CD8-positive, alpha-beta memory T cell (primary cell): ENCODE measurements around the gene BCAN. TPM values are rescaled to one million over a fixed set of nuclear protein-coding genes. Genes with fewer than 3 reads are reported as not detected.
A peak's percentile ranks its signal among the peaks of the same experiment; 100 is the strongest.

ENCODE experiments used
- CTCF ChIA-PET: fragments of 350-600 bp; sonication (Branson Sonifier 250); formaldehyde crosslinking; loops from one replicate; lab custom pipeline; 2021; ENCODE audit warnings: antibody characterized with exemption; lab: Charles Lee
- POLR2A ChIA-PET: fragments of 350-600 bp; sonication (Branson Sonifier 250); formaldehyde crosslinking; loops from one replicate; lab custom pipeline; 2021; ENCODE audit warnings: antibody characterized with exemption; lab: Charles Lee
- DNase-seq, 5 donors: peaks; one replicate each; pipeline versions ENCODE4 v3.0.0 to v3.0.0-alpha.2; 2020 to 2022; ENCODE audit warnings: mixed read lengths in 1 of 5
- H3K27ac ChIP-seq: one replicate; pipeline ENCODE4 v1.7.0; 2013; ENCODE audit warnings: low read depth, mild to moderate bottlenecking, low read length, moderate library complexity
- H3K27me3 ChIP-seq: 2 replicates; pipeline ENCODE4 v1.7.0; 2013; ENCODE audit warnings: low read length, mild to moderate bottlenecking; ENCODE audit not compliant: insufficient read depth, poor library complexity, severe bottlenecking
- H3K36me3 ChIP-seq: 2 replicates; pipeline ENCODE4 v1.7.0; 2013; ENCODE audit warnings: mild to moderate bottlenecking, low read length, moderate library complexity; ENCODE audit not compliant: insufficient read depth
- H3K4me1 ChIP-seq: 2 replicates; pipeline ENCODE4 v1.7.0; 2013; ENCODE audit warnings: mild to moderate bottlenecking, low read length, moderate library complexity; ENCODE audit not compliant: insufficient read depth
- H3K4me3 ChIP-seq: 2 replicates; pipeline ENCODE4 v1.7.0; 2013; ENCODE audit warnings: mild to moderate bottlenecking, low read length
- H3K9me3 ChIP-seq: 2 replicates; pipeline ENCODE4 v1.7.0; 2013; ENCODE audit warnings: mild to moderate bottlenecking, low read length
- H3K27ac Mint-ChIP-seq, 8 donors: one replicate each; pipeline ENCODE4 v1.8.0; 2020 to 2021; ENCODE audit warnings: mixed read lengths in 8 of 8, mild to moderate bottlenecking in 6 of 8, inconsistent platforms in 3 of 8, moderate library complexity in 3 of 8
- H3K27me3 Mint-ChIP-seq, 2 donors: one replicate each; pipeline ENCODE4 v1.8.0; 2020 to 2021; ENCODE audit warnings: mixed read lengths in 2 of 2, mild to moderate bottlenecking in 1 of 2, moderate library complexity in 1 of 2
- H3K36me3 Mint-ChIP-seq, 3 donors: one replicate each; pipeline ENCODE4 v1.8.0; 2020 to 2021; ENCODE audit warnings: mixed read lengths in 3 of 3, inconsistent platforms in 1 of 3, mild to moderate bottlenecking in 1 of 3
- H3K4me1 Mint-ChIP-seq, 3 donors: one replicate each; pipeline ENCODE4 v1.8.0; 2020 to 2021; ENCODE audit warnings: mixed read lengths in 3 of 3, inconsistent platforms in 1 of 3, mild to moderate bottlenecking in 1 of 3
- H3K4me3 Mint-ChIP-seq, 7 donors: one replicate each; pipeline ENCODE4 v1.8.0; 2020 to 2021; ENCODE audit warnings: mixed read lengths in 7 of 7, mild to moderate bottlenecking in 6 of 7, moderate library complexity in 4 of 7, inconsistent platforms in 2 of 7
- H3K9me3 Mint-ChIP-seq, 5 donors: one replicate each; pipeline ENCODE4 v1.8.0; 2020 to 2022; ENCODE audit warnings: mixed read lengths in 5 of 5, mild to moderate bottlenecking in 3 of 5, moderate library complexity in 2 of 5, inconsistent platforms in 1 of 5
- polyA plus RNA-seq: library from polyadenylated mRNA; unstranded; fragments of 300-500 nt; fragmentation: Illumina TruSeq; gene quantifications from one replicate; pipeline ENCODE4 v1.2.3, GENCODE V29; 2021
- total RNA-seq, 2 experiments: library from RNA; stranded (reverse); gene quantifications; one replicate each; pipeline ENCODE4 v1.2.3, GENCODE V29; 2021

Gene BCAN
- total and polyA plus RNA-seq, 3 experiments from 2014 or later: not detected

- H3K4me3 Mint-ChIP-seq: peak overlapping the region; percentile 22 to 86 (median 67)
- H3K9me3 Mint-ChIP-seq: peaks cover 0 to 4% (median 0%) of the 10 kb centered on the region in 5 donors
Observed at GRCh38 chr1:156640842-156641706, 843 bp upstream of the BCAN start.

DNA sequence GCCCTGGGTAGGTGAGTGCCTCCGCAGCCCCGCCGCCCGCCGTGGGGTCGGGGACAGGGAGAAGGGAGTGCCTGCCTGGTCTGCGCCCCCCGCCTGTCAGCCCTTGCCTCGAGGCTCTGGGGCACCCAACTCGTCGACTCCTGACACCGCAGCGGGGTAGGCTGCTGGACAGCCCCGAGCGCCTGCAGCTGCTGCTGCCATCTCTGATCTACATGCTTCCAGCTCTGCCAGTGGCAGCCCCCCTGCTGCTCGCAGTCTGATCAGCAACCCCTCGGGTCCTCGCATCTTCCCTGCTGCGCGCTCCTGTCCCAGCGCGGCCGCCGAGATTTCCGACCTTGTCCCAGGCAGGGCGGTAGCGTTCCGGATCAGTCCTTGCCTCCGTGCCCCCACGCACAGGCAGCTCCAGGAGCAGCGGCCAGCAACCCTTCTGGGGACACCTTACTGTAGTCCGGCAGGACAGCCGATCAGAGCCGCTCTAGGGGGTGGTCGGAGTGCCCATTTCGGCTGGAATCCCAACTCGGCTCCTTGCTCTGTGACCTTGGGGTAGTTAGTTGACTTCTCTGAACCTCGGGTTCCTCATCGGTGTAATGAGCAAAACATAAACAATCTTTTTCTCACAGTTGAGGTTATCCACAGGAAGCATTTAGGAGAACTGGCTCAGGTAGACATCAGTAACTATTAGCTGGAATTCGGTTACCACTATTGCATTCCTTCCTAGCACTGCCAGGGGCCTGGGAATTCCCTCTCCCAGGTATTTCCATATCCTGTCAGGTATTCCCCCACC lies 540 bp downstream of the BCAN start:
- Mint-ChIP-seq H3K27me3 (peaks cover 72 to 84% of the 10 kb centered on the region in 2 donors), H3K4me3 (peak overlapping the region in 5 of 7 donors; percentile 32 to 86 (median 60)), H3K27ac (no peak overlapping the region), H3K36me3 (no peaks in the 10 kb centered on the region), H3K9me3 (peaks cover 0 to 4% (median 0%) of the 10 kb centered on the region in 5 donors), H3K4me1 (peaks cover 20 to 34% (median 22%) of the 10 kb centered on the region in 3 donors)
- peaks cover 18% of the 10 kb centered on the region for H3K4me1 ChIP-seq
- POLR2A ChIA-PET: no interaction called here
- no peaks in the 10 kb centered on the region for H3K9me3 ChIP-seq
- H3K36me3 ChIP-seq: no peaks in the 10 kb centered on the region
- no peak overlapping the region for H3K27ac ChIP-seq
- CTCF ChIA-PET: interaction anchor here (0.7 to 1.5 kb wide), 6 partner anchors 12 to 196 kb away, joined by 3 to 5 read pairs (median 3); no protein-coding TSS in a partner anchor
- H3K4me3 ChIP-seq: no peak overlapping the region
- peaks cover 51% of the 10 kb centered on the region for H3K27me3 ChIP-seq
- DNase-seq: no peak

More at GRCh38 chr1:156640842-156641706, 843 bp upstream of the BCAN start:
- CTCF ChIA-PET: interaction anchor here (0.8 to 1.3 kb wide), 4 partner anchors 15 to 85 kb away, joined by 3 to 4 read pairs (median 3); no protein-coding TSS in a partner anchor
- Histone ChIP-seq H3K36me3 (no peaks in the 10 kb centered on the region), H3K27ac (no peak overlapping the region), H3K4me1 (peaks cover 18% of the 10 kb centered on the region), H3K9me3 (no peaks in the 10 kb centered on the region), H3K4me3 (no peak overlapping the region), H3K27me3 (peaks cover 55% of the 10 kb centered on the region)
- peaks cover 20 to 34% (median 22%) of the 10 kb centered on the region in 3 donors for H3K4me1 Mint-ChIP-seq
- peak overlapping the region in 1 of 8 donors; percentile 25 for H3K27ac Mint-ChIP-seq
- H3K36me3 Mint-ChIP-seq: no peaks in the 10 kb centered on the region
- no peak for DNase-seq
- POLR2A ChIA-PET: no interaction called here
- peaks cover 75 to 86% of the 10 kb centered on the region in 2 donors for H3K27me3 Mint-ChIP-seq

DNA sequence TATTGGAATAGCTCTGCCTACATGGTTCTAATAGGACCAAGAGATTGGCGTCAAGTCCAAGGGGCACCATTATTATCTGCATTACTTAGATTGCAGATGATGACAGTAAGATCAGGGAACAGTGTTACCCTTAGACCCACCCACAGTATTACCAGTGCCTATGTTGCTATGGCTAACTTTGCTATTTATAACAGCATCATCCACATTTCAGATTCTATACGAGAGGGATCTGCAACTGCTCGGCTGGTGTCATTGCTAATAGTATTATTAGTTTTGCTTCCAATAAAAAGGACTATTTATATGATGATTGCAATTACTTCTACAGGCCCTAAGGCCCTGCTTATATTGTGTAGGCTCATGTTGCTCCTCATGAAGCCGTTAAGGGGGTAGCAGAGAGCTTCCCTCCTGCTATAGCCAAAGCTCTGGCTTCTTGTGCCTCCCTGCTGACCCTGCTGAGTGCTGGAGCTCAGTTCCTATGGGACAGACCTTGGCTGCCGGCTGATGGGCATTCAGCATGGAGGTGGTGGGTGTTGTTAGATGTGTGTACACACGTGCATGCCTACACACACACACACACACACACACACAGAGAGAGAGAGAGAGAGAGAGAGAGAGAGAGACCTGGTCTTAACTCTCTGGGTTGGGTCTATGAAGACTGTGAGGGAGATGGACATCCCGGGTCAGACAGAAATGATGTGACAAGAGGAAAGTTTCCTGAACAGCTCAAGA lies 1.3 kb downstream of the BCAN start:
- H3K9me3 ChIP-seq: no peaks in the 10 kb centered on the region
- Mint-ChIP-seq H3K4me1 (peaks cover 20 to 34% (median 22%) of the 10 kb centered on the region in 3 donors), H3K4me3 (peak overlapping the region in 6 of 7 donors; percentile 0 to 75 (median 34)), H3K36me3 (no peaks in the 10 kb centered on the region), H3K9me3 (peaks cover 0 to 2% (median 0%) of the 10 kb centered on the region in 5 donors), H3K27ac (peak overlapping the region in 1 of 8 donors; percentile 35), H3K27me3 (peaks cover 69 to 86% of the 10 kb centered on the region in 2 donors)
- H3K4me3 ChIP-seq: no peak overlapping the region
- no peak for DNase-seq
- ChIA-PET CTCF (interaction anchor here (0.7 to 1.5 kb wide), 8 partner anchors 13 to 197 kb away, joined by 3 to 5 read pairs (median 3); no protein-coding TSS in a partner anchor), POLR2A (interaction anchor here (1.2 kb wide), 1 partner anchor 138 kb away, joined by 3 read pairs; no protein-coding TSS in a partner anchor)
- H3K4me1 ChIP-seq: peaks cover 18% of the 10 kb centered on the region
- peaks cover 51% of the 10 kb centered on the region for H3K27me3 ChIP-seq
- H3K27ac ChIP-seq: no peak overlapping the region
- no peaks in the 10 kb centered on the region for H3K36me3 ChIP-seq

GRCh38 chr1:156643778-156644092 lies 1.8 kb downstream of the BCAN start:
- ChIA-PET POLR2A (interaction anchor here (1.2 kb wide), 1 partner anchor 139 kb away, joined by 3 read pairs; no protein-coding TSS in a partner anchor), CTCF (interaction anchor here (0.7 to 1.1 kb wide), 5 partner anchors 14 to 82 kb away, joined by 3 to 5 read pairs (median 3); no protein-coding TSS in a partner anchor)
- peak in 1 of 5 donors; percentile 48 for DNase-seq
- H3K4me3 ChIP-seq: no peak overlapping the region
- no peaks in the 10 kb centered on the region for H3K9me3 ChIP-seq
- Mint-ChIP-seq H3K4me1 (peaks cover 20 to 34% (median 22%) of the 10 kb centered on the region in 3 donors), H3K9me3 (peaks cover 0 to 2% (median 0%) of the 10 kb centered on the region in 5 donors), H3K36me3 (no peaks in the 10 kb centered on the region), H3K27me3 (peaks cover 69 to 85% of the 10 kb centered on the region in 2 donors), H3K27ac (peak overlapping the region in 1 of 8 donors; percentile 35), H3K4me3 (peak overlapping the region in 4 of 7 donors; percentile 0 to 25 (median 14))
- no peak overlapping the region for H3K27ac ChIP-seq
- H3K4me1 ChIP-seq: peaks cover 18% of the 10 kb centered on the region
- H3K36me3 ChIP-seq: no peaks in the 10 kb centered on the region
- H3K27me3 ChIP-seq: peaks cover 49% of the 10 kb centered on the region

DNA sequence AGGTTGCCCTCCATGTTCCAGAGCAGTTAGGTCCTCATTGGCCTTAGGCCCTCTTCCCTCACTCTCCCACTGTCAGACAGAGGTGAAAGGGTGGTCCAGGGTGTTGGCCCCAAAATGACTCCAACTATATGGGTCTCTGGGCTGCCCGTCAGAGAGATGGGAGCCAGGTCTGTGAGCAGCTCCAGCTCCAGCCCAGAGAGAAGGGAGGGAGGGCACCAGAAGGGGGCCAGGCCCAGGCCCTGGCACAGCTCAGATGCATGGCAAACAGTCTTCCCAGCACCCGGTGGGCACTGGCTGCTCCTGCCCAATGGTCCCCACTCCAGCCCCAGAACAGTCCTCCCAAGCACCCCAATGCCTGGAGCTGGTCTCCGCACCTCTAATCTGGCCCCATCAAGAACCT lies 2.2 kb downstream of the BCAN start:
- H3K4me3 ChIP-seq: no peak overlapping the region
- no peaks in the 10 kb centered on the region for H3K36me3 Mint-ChIP-seq
- H3K4me3 Mint-ChIP-seq: no peak overlapping the region
- CTCF ChIA-PET: interaction anchor here (0.7 to 1.1 kb wide), 4 partner anchors 17 to 82 kb away, joined by 3 to 5 read pairs (median 3); no protein-coding TSS in a partner anchor
- POLR2A ChIA-PET: interaction anchor here (1.2 kb wide), 1 partner anchor 139 kb away, joined by 3 read pairs; no protein-coding TSS in a partner anchor
- no peak for DNase-seq
- peaks cover 69 to 85% of the 10 kb centered on the region in 2 donors for H3K27me3 Mint-ChIP-seq
- no peaks in the 10 kb centered on the region for H3K36me3 ChIP-seq
- no peak overlapping the region for H3K27ac Mint-ChIP-seq
- H3K27ac ChIP-seq: no peak overlapping the region
- H3K9me3 Mint-ChIP-seq: peaks cover 0 to 2% (median 0%) of the 10 kb centered on the region in 5 donors
- peaks cover 20 to 34% (median 22%) of the 10 kb centered on the region in 3 donors for H3K4me1 Mint-ChIP-seq
- peaks cover 45% of the 10 kb centered on the region for H3K27me3 ChIP-seq
- peaks cover 18% of the 10 kb centered on the region for H3K4me1 ChIP-seq
- no peaks in the 10 kb centered on the region for H3K9me3 ChIP-seq

- no peaks in the 10 kb centered on the region for H3K36me3 Mint-ChIP-seq
- no peak for DNase-seq
- H3K27me3 ChIP-seq: peaks cover 41% of the 10 kb centered on the region
- peaks cover 66 to 84% of the 10 kb centered on the region in 2 donors for H3K27me3 Mint-ChIP-seq
- H3K9me3 Mint-ChIP-seq: peaks cover 0 to 2% (median 0%) of the 10 kb centered on the region in 5 donors
- no peak overlapping the region for H3K4me3 ChIP-seq
- ChIA-PET CTCF (no interaction called here), POLR2A (interaction anchor here (1.2 kb wide), 1 partner anchor 140 kb away, joined by 3 read pairs; no protein-coding TSS in a partner anchor)
- peaks cover 18% of the 10 kb centered on the region for H3K4me1 ChIP-seq
- no peaks in the 10 kb centered on the region for H3K36me3 ChIP-seq
- no peaks in the 10 kb centered on the region for H3K9me3 ChIP-seq
- no peak overlapping the region for H3K4me3 Mint-ChIP-seq
- H3K27ac Mint-ChIP-seq: no peak overlapping the region
- no peak overlapping the region for H3K27ac ChIP-seq
- peaks cover 20 to 34% (median 22%) of the 10 kb centered on the region in 3 donors for H3K4me1 Mint-ChIP-seq
Observed at GRCh38 chr1:156644640-156645039, 2.7 kb downstream of the BCAN start.

DNA sequence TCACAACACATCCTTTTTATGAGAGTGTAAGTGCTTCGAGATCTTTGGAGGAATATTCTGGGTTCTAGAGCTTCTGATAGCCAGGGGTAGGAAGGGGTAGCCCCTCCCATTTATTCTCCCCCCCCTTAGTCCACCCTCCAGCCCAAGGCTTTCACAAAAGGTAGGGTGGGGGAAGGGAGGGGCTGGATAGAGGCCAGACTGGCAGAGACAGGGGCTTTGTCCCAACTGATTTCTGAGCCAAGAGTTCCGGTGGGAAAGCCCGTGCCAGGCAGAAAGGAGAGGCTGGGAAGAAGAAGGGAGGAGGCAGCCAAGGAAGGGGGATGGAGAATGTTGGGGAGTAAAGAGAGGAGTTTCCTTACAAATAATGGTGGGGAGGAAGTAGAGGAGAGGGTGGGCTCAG lies 3.1 kb downstream of the BCAN start:
- Mint-ChIP-seq H3K4me3 (no peak overlapping the region), H3K27ac (no peak overlapping the region), H3K4me1 (peaks cover 20 to 34% (median 22%) of the 10 kb centered on the region in 3 donors), H3K27me3 (peaks cover 63 to 84% of the 10 kb centered on the region in 2 donors), H3K36me3 (no peaks in the 10 kb centered on the region), H3K9me3 (peaks cover 0 to 2% (median 0%) of the 10 kb centered on the region in 5 donors)
- Histone ChIP-seq H3K9me3 (no peaks in the 10 kb centered on the region), H3K36me3 (no peaks in the 10 kb centered on the region), H3K27me3 (peaks cover 37% of the 10 kb centered on the region), H3K4me1 (peaks cover 18% of the 10 kb centered on the region), H3K27ac (no peak overlapping the region), H3K4me3 (no peak overlapping the region)
- ChIA-PET POLR2A (no interaction called here), CTCF (no interaction called here)
- DNase-seq: no peak
